A549 (cell line): Measurements from ENCODE around the gene EIF2B1. TPM values are rescaled to one million over a fixed set of nuclear protein-coding genes. Genes with fewer than 3 reads are reported as not detected.

Source experiments
- ATAC-seq, 2 experiments: fragments of 200-7000 bp in 1 of 2; fragments of >200 bp in 1 of 2; cut with Nextera tagmentation in 1 of 2; cut with Tn5 transposase in 1 of 2; 3 replicates each; pipeline versions ENCODE4 v1.8.0 to v1.9.1; 2018 to 2020; ENCODE audit warnings: mild to moderate bottlenecking in 1 of 2, moderate library complexity in 1 of 2
- CTCF ChIA-PET: fragments of 300-600 bp; sonication (Branson Sonifier 250); formaldehyde crosslinking; extraction: SDS; loops from one replicate; lab custom pipeline; 2021; ENCODE audit warnings: antibody characterized with exemption, inconsistent platforms; lab: Yijun Ruan, JAX
- POLR2A ChIA-PET: fragments of 350-600 bp; formaldehyde crosslinking; extraction: SDS; loops from one replicate; lab custom pipeline; 2021; ENCODE audit warnings: antibody characterized with exemption, inconsistent platforms; lab: Yijun Ruan, JAX
- DNase-seq, 2 experiments: peaks; one replicate each; pipeline versions ENCODE4 v3.0.0 to v3.0.0-alpha.2; 2011 to 2016; ENCODE audit warnings: low read depth in 1 of 2, low spot score in 1 of 2
- FAIRE-seq: peaks from 2 replicates; lab custom pipeline; 2011; peaks lifted over from hg19 to GRCh38; lab: Jason Lieb, UNC
- H3K27ac ChIP-seq, 2 experiments: fragments of >200 bp; sonication (Bioruptor Twin); formaldehyde crosslinking; 3 replicates each; pipeline ENCODE4 v1.5.1; 2016 to 2017
- H3K4me1 ChIP-seq: fragments of >200 bp; sonication (Bioruptor Twin); formaldehyde crosslinking; 3 replicates; pipeline ENCODE4 v1.6.1; 2016
- H3K4me2 ChIP-seq: fragments of >200 bp; sonication (Bioruptor Twin); formaldehyde crosslinking; 3 replicates; pipeline ENCODE4 v1.6.1; 2016
- H3K4me3 ChIP-seq: fragments of >200 bp; sonication (Bioruptor Twin); formaldehyde crosslinking; 3 replicates; pipeline ENCODE4 v1.5.1; 2016
- H3K9me3 ChIP-seq: fragments of >200 bp; sonication (Bioruptor Twin); formaldehyde crosslinking; 3 replicates; pipeline ENCODE4 v1.6.1; 2016
- CBX2 ChIP-seq: fragments of 200-600 bp; sonication (generic); IDR thresholded peaks from 2 replicates; pipeline ENCODE4 v1.6.1; 2016; ENCODE audit warnings: low read depth, mild to moderate bottlenecking, borderline replicate concordance
- CBX8 ChIP-seq: fragments of 200-600 bp; sonication (generic); IDR thresholded peaks from 2 replicates; pipeline ENCODE4 v1.6.1; 2016
- CEBPB ChIP-seq, 2 experiments: fragments of >200 bp in 1 of 2; sonication (Bioruptor Twin) in 1 of 2; formaldehyde crosslinking in 1 of 2; IDR thresholded peaks; 2 replicates each; pipeline ENCODE4 v1.6.1; 2012 to 2016
- CHD2 ChIP-seq: fragments of 150-350 bp; IDR thresholded peaks from 2 replicates; pipeline ENCODE4 v1.6.1; 2014; ENCODE audit warnings: low read length; ENCODE audit not compliant: partially characterized antibody
- CHD4 ChIP-seq: fragments of 200-600 bp; sonication (generic); IDR thresholded peaks from 2 replicates; pipeline ENCODE4 v1.6.1; 2016; ENCODE audit warnings: antibody characterized with exemption, mild to moderate bottlenecking, borderline replicate concordance
- EHF ChIP-seq: fragments of 250-450 bp; sonication (Bioruptor Pico); IDR thresholded peaks from 2 replicates; pipeline ENCODE4 v1.5.0; 2020; ENCODE audit warnings: mild to moderate bottlenecking
- EHMT2 ChIP-seq: fragments of 200-600 bp; sonication (generic); IDR thresholded peaks from 2 replicates; pipeline ENCODE4 v1.6.1; 2016; ENCODE audit warnings: antibody characterized with exemption, low read depth, mild to moderate bottlenecking, moderate library complexity
- EP300 ChIP-seq, 2 experiments: fragments of >200 bp; sonication (Bioruptor Twin); formaldehyde crosslinking; IDR thresholded peaks; 2 replicates in 1 of 2; 3 replicates in 1 of 2; pipeline ENCODE4 v1.6.1; 2016 to 2017
- ESRRA ChIP-seq: fragments of 150-350 bp; IDR thresholded peaks from 2 replicates; pipeline ENCODE4 v1.6.1; 2014; ENCODE audit warnings: mild to moderate bottlenecking, low read length, borderline replicate concordance
- FOSB ChIP-seq: fragments of 250-450 bp; sonication (Bioruptor Pico); IDR thresholded peaks from 2 replicates; pipeline ENCODE4 v1.5.0; 2020; ENCODE audit warnings: mild to moderate bottlenecking, moderate library complexity
- HDAC2 ChIP-seq: fragments of 200-600 bp; sonication (generic); IDR thresholded peaks from 2 replicates; pipeline ENCODE4 v1.6.1; 2016
- HEYL ChIP-seq: fragments of 250-450 bp; sonication (Bioruptor Pico); IDR thresholded peaks from 2 replicates; pipeline ENCODE4 v1.8.0; 2021; ENCODE audit warnings: mild to moderate bottlenecking, moderate library complexity
- HOXB5 ChIP-seq: fragments of 250-450 bp; sonication (Bioruptor Pico); IDR thresholded peaks from 2 replicates; pipeline ENCODE4 v1.5.0; 2020; ENCODE audit warnings: mild to moderate bottlenecking, moderate library complexity
- JUNB ChIP-seq: fragments of >200 bp; sonication (Bioruptor Twin); formaldehyde crosslinking; IDR thresholded peaks from 2 replicates; pipeline ENCODE4 v1.6.1; 2016
- MYC ChIP-seq: IDR thresholded peaks from 2 replicates; pipeline ENCODE4 v1.6.1; 2012; ENCODE audit warnings: mild to moderate bottlenecking, inconsistent platforms, low read length, improper control_type of control experiment, borderline replicate concordance
- NFE2L2 ChIP-seq: fragments of 150-350 bp; conservative IDR thresholded peaks from 2 replicates; pipeline ENCODE4 v1.6.1; 2014; ENCODE audit warnings: low read length
- POLR2AphosphoS2 ChIP-seq: conservative IDR thresholded peaks from 2 replicates; pipeline ENCODE4 v1.6.1; 2012; ENCODE audit warnings: low read length, improper control_type of control experiment, inconsistent platforms
- RAD21 ChIP-seq, 2 experiments: fragments of >200 bp in 1 of 2; sonication (Bioruptor Twin) in 1 of 2; formaldehyde crosslinking in 1 of 2; IDR thresholded peaks in 1 of 2; conservative IDR thresholded peaks in 1 of 2; 2 replicates in 1 of 2; 3 replicates in 1 of 2; pipeline ENCODE4 v1.6.1; 2012 to 2018; ENCODE audit warnings: inconsistent platforms in 1 of 2
- RCOR1 ChIP-seq: fragments of 150-350 bp; IDR thresholded peaks from 2 replicates; pipeline ENCODE4 v1.6.1; 2014; ENCODE audit warnings: antibody characterized with exemption, low read length, low read depth
- RNF2 ChIP-seq: fragments of 200-600 bp; sonication (generic); IDR thresholded peaks from 2 replicates; pipeline ENCODE4 v1.6.1; 2016; ENCODE audit warnings: low read depth, mild to moderate bottlenecking, antibody characterized with exemption, moderate library complexity, borderline replicate concordance
- SMC3 ChIP-seq: fragments of >200 bp; sonication (Bioruptor Twin); formaldehyde crosslinking; IDR thresholded peaks from 3 replicates; pipeline ENCODE4 v1.6.1; 2018; ENCODE audit warnings: inconsistent platforms
- TFCP2L1 ChIP-seq: fragments of 250-450 bp; sonication (Bioruptor Pico); IDR thresholded peaks from 2 replicates; pipeline ENCODE4 v1.5.0; 2021; ENCODE audit warnings: mild to moderate bottlenecking
- ZC3H11A ChIP-seq: fragments of 450-650 bp; IDR thresholded peaks from 2 replicates; pipeline ENCODE4 v1.6.1; 2014; ENCODE audit warnings: antibody characterized with exemption, mild to moderate bottlenecking
- ZFP36 ChIP-seq: fragments of 450-650 bp; IDR thresholded peaks from 2 replicates; pipeline ENCODE4 v1.6.1; 2014; ENCODE audit warnings: borderline replicate concordance; ENCODE audit not compliant: partially characterized antibody
- WGBS: methylation state at CpG from one replicate; pipeline ENCODE4 v1.1.6; 2017; ENCODE audit errors: missing lambda C conversion rate; 5-methylcytosine and 5-hydroxymethylcytosine counted together
- polyA plus RNA-seq, 4 experiments: library from polyadenylated mRNA; depleted of rRNA in 3 of 4; stranded (reverse); fragments of >200 nt; fragmentation: RNase III in 1 of 4; extraction: RNeasy Plus Mini Kit Qiagen cat#74134 plus additional on column Dnase treatment in 1 of 4; gene quantifications; 2 replicates in 3 of 4; 3 replicates in 1 of 4; pipeline ENCODE4 v1.2.3, GENCODE V29; 2011 to 2017
- TF ChIP-seq, protein P1 (sequence below): fragments of >200 bp; sonication (Bioruptor Twin); formaldehyde crosslinking; IDR thresholded peaks from 3 replicates; pipeline ENCODE4 v1.5.1; 2016
- TF ChIP-seq, protein P2 (sequence below): fragments of >200 bp; sonication (Bioruptor Twin); formaldehyde crosslinking; IDR thresholded peaks from 2 replicates; pipeline ENCODE4 v1.6.1; 2016
- TF ChIP-seq, protein P3 (sequence below): fragments of 150-350 bp; IDR thresholded peaks from 2 replicates; pipeline ENCODE4 v1.6.1; 2014; ENCODE audit warnings: low read depth, mild to moderate bottlenecking, low read length
- TF ChIP-seq, protein P4 (sequence below): fragments of >200 bp; sonication (Bioruptor Twin); formaldehyde crosslinking; IDR thresholded peaks from 3 replicates; pipeline ENCODE4 v1.6.1; 2016
- TF ChIP-seq, protein P5 (sequence below): fragments of 250-450 bp; sonication (Bioruptor Pico); IDR thresholded peaks from 2 replicates; pipeline ENCODE4 v1.5.0; 2020; ENCODE audit warnings: low read depth, mild to moderate bottlenecking, moderate library complexity

The EIF2B1 gene
- polyA plus RNA-seq, 2 of the 4 experiments (the other 2 are of a cell fraction), result 35.7 to 55.1 TPM

DNA sequence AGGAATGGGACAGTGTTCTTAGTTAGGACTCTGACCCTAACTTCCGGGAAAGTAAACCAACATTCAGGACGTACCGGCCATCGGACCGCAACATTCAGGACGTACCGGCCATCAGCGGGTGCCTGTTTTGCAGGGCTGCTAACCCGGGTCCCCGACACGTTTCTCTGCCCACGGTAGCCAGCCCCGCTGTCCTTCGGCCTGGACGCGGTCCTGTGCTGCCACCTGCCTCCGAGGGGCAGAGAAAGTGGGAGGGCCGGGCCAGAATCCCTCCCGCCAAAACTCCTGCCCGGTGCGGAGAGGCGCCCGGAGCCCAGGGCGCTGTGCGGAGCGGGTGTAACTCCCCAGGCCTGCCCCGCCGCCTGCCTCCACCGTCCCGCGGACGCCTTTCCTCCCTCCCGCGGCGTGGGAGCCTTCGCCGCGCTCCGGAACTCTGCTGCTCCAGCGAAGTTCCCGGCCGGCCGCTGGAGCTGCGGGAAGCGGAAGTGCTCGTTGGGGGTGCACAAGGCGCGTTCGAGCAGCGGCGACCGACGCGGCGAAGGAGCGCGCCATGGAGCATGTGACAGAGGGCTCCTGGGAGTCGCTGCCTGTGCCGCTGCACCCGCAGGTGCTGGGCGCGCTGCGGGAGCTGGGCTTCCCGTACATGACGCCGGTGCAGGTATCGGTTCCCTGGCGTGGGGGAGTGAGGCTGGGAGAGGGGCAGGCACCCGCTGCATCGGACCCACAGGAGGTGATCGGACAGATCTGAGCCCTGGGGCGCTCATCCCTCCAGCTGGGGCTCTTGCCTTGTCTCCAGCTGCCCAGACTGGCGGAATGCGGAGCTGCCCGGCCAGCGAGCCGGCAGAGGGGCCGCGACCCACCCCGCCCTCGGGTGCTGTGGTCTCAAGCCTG lies 31.6 kb downstream of the EIF2B1 start, which contains the start of gene DDX55 (continued):
- TF ChIP-seq, protein P1, sequence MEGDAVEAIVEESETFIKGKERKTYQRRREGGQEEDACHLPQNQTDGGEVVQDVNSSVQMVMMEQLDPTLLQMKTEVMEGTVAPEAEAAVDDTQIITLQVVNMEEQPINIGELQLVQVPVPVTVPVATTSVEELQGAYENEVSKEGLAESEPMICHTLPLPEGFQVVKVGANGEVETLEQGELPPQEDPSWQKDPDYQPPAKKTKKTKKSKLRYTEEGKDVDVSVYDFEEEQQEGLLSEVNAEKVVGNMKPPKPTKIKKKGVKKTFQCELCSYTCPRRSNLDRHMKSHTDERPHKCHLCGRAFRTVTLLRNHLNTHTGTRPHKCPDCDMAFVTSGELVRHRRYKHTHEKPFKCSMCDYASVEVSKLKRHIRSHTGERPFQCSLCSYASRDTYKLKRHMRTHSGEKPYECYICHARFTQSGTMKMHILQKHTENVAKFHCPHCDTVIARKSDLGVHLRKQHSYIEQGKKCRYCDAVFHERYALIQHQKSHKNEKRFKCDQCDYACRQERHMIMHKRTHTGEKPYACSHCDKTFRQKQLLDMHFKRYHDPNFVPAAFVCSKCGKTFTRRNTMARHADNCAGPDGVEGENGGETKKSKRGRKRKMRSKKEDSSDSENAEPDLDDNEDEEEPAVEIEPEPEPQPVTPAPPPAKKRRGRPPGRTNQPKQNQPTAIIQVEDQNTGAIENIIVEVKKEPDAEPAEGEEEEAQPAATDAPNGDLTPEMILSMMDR, result peak; percentile 52
- TF ChIP-seq, protein P2, sequence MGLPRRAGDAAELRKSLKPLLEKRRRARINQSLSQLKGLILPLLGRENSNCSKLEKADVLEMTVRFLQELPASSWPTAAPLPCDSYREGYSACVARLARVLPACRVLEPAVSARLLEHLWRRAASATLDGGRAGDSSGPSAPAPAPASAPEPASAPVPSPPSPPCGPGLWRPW, result no peak
- TF ChIP-seq ZC3H11A, result peak; percentile 44; the same call in 1 of the 2 replicates
- no peak for TF ChIP-seq JUNB
- no peak for TF ChIP-seq EHMT2
- TF ChIP-seq CHD2, result no peak
- TF ChIP-seq RCOR1, result no peak
- TF ChIP-seq RAD21 (conservative IDR thresholded peaks at IDR 0.05 in 1 of 2, IDR thresholded peaks at IDR 0.05 in 1 of 2), result peak; percentile 47 to 75
- TF ChIP-seq TFCP2L1, result 0 out of 2 replicates have a peak, but pooled peaks have one; percentile 36
- TF ChIP-seq CBX8, result no peak
- no peak for TF ChIP-seq CHD4
- TF ChIP-seq EP300 (IDR thresholded peaks at IDR 0.05), result no peak

DNA sequence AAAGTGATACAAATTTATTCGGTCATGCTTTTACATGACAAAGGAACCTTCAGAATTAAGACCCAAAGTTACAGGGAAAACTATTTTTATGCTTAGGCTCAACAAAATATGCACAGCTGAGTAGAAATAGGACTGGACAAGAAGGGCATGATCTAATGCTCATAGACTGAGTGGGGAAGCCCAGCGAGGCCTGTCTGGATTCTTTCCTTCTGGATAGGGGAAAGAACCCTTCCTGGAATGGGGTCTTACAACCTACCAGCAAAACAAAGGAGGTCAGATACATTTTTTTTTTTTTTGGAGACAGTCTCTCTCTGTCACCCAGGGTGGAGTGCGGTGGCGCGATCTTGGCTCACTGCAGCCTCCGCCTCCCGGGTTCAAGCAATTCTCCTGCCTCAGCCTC lies 33.8 kb downstream of the EIF2B1 start:
- peaks cover 31% of the 10 kb centered on the region for H3K4me1 ChIP-seq
- DNase-seq (no peak), FAIRE-seq (no peak), ATAC-seq (no peak)
- ChIA-PET CTCF (interaction anchor here (3.4 kb wide), 1 partner anchor 8 kb away, joined by 20 read pairs; no protein-coding TSS in a partner anchor), POLR2A (no interaction called here)
- no peak for TF ChIP-seq CHD4
- TF ChIP-seq NFE2L2, result no peak
- no peak for TF ChIP-seq ESRRA
- no peak for TF ChIP-seq HDAC2
- TF ChIP-seq, protein P3, sequence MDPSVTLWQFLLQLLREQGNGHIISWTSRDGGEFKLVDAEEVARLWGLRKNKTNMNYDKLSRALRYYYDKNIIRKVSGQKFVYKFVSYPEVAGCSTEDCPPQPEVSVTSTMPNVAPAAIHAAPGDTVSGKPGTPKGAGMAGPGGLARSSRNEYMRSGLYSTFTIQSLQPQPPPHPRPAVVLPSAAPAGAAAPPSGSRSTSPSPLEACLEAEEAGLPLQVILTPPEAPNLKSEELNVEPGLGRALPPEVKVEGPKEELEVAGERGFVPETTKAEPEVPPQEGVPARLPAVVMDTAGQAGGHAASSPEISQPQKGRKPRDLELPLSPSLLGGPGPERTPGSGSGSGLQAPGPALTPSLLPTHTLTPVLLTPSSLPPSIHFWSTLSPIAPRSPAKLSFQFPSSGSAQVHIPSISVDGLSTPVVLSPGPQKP, result no peak
- TF ChIP-seq, protein P4, sequence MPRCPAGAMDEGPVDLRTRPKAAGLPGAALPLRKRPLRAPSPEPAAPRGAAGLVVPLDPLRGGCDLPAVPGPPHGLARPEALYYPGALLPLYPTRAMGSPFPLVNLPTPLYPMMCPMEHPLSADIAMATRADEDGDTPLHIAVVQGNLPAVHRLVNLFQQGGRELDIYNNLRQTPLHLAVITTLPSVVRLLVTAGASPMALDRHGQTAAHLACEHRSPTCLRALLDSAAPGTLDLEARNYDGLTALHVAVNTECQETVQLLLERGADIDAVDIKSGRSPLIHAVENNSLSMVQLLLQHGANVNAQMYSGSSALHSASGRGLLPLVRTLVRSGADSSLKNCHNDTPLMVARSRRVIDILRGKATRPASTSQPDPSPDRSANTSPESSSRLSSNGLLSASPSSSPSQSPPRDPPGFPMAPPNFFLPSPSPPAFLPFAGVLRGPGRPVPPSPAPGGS, result no peak
- no peak for TF ChIP-seq HOXB5 (CRISPR knock-in tag)
- no peak for TF ChIP-seq FOSB (CRISPR knock-in tag)
- no peak for TF ChIP-seq ZFP36
- TF ChIP-seq, protein P5, sequence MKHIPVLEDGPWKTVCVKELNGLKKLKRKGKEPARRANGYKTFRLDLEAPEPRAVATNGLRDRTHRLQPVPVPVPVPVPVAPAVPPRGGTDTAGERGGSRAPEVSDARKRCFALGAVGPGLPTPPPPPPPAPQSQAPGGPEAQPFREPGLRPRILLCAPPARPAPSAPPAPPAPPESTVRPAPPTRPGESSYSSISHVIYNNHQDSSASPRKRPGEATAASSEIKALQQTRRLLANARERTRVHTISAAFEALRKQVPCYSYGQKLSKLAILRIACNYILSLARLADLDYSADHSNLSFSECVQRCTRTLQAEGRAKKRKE, result no peak
- no peak for TF ChIP-seq SMC3
- no peak for TF ChIP-seq CEBPB (IDR thresholded peaks at IDR 0.05)
- TF ChIP-seq TFCP2L1, result no peak
- TF ChIP-seq MYC, result no peak
- TF ChIP-seq POLR2AphosphoS2, result no peak
- no peak for TF ChIP-seq HEYL (CRISPR knock-in tag)
- no peak for TF ChIP-seq RCOR1
- TF ChIP-seq EHF, result no peak
- TF ChIP-seq CBX2, result no peak
- TF ChIP-seq RNF2, result no peak
- WGBS, result 93% methylated on average over 7 of the region's 7 CpGs
- no peaks in the 10 kb centered on the region for H3K9me3 ChIP-seq
- H3K4me2 ChIP-seq, result no peak overlapping the region
- no peak overlapping the region for H3K4me3 ChIP-seq
- H3K27ac ChIP-seq, result no peak overlapping the region
